OCI-LY1 (cell line): Measurements from ENCODE around the gene DND1.

Source experiments
- H2AFZ ChIP-seq: fragments of 200-600 bp; sonication (generic), shearing (Covaris generic); 2 replicates; pipeline ENCODE4 v1.6.0; 2014; ENCODE audit warnings: antibody characterized with exemption, mild to moderate bottlenecking, low read length
- H3F3A ChIP-seq: fragments of 200-600 bp; sonication (generic), shearing (Covaris generic); 2 replicates; pipeline ENCODE4 v1.6.0; 2014; ENCODE audit warnings: mild to moderate bottlenecking, antibody characterized with exemption, low read length, moderate library complexity; ENCODE audit not compliant: insufficient read depth
- H3K27ac ChIP-seq: fragments of 200-600 bp; sonication (generic); 2 replicates; pipeline ENCODE4 v1.5.1; 2014; ENCODE audit warnings: low read length, mixed run types, mild to moderate bottlenecking, low read depth; ENCODE audit not compliant: poor library complexity, severe bottlenecking
- H3K27me3 ChIP-seq: fragments of 200-600 bp; sonication (generic); 2 replicates; pipeline ENCODE4 v1.6.0; 2014; ENCODE audit warnings: antibody characterized with exemption, mild to moderate bottlenecking, low read length, moderate library complexity; ENCODE audit not compliant: insufficient read depth
- H3K36me3 ChIP-seq: fragments of 200-600 bp; sonication (generic); 2 replicates; pipeline ENCODE4 v1.6.1; 2014; ENCODE audit warnings: mild to moderate bottlenecking, antibody characterized with exemption, low read length, moderate library complexity, mixed read lengths; ENCODE audit not compliant: insufficient read depth
- H3K4me1 ChIP-seq: fragments of 200-600 bp; sonication (generic); 2 replicates; pipeline ENCODE4 v1.5.1; 2014; ENCODE audit warnings: mild to moderate bottlenecking, low read length, moderate library complexity; ENCODE audit not compliant: insufficient read depth, severe bottlenecking
- H3K4me2 ChIP-seq: fragments of 200-600 bp; sonication (generic), shearing (Covaris generic); 2 replicates; pipeline ENCODE4 v1.6.1; 2014; ENCODE audit warnings: low read length
- H3K4me3 ChIP-seq: fragments of 200-600 bp; sonication (generic); 2 replicates; pipeline ENCODE4 v1.5.1; 2014; ENCODE audit warnings: low read length, low read depth, mild to moderate bottlenecking, mixed read lengths; ENCODE audit not compliant: poor library complexity, severe bottlenecking
- H3K79me2 ChIP-seq: fragments of 200-600 bp; shearing (Covaris generic); 2 replicates; pipeline ENCODE4 v1.6.1; 2016; ENCODE audit warnings: mixed run types, low read length, mixed read lengths; ENCODE audit not compliant: insufficient read depth
- H3K9ac ChIP-seq: fragments of 200-600 bp; sonication (generic), shearing (Covaris generic); 2 replicates; pipeline ENCODE4 v1.6.1; 2014; ENCODE audit warnings: mild to moderate bottlenecking, low read length, mixed read lengths
- H3K9me2 ChIP-seq: fragments of 200-600 bp; sonication (generic), shearing (Covaris generic); 2 replicates; pipeline ENCODE4 v1.6.1; 2014; ENCODE audit warnings: low read depth, mild to moderate bottlenecking, low read length, mixed read lengths
- H3K9me3 ChIP-seq: fragments of 200-600 bp; shearing (Covaris generic); 2 replicates; pipeline ENCODE4 v1.6.1; 2014; ENCODE audit warnings: low read length, mixed read lengths
- H4K20me1 ChIP-seq: fragments of 200-600 bp; sonication (generic), shearing (Covaris generic); 2 replicates; pipeline ENCODE4 v1.6.0; 2016; ENCODE audit warnings: mild to moderate bottlenecking, low read length; ENCODE audit not compliant: insufficient read depth
- CTCF ChIP-seq: fragments of 200-600 bp; sonication (generic), shearing (Covaris generic); IDR thresholded peaks from 2 replicates; pipeline ENCODE4 v1.5.1; 2017; ENCODE audit warnings: mild to moderate bottlenecking, antibody characterized with exemption, low read length, moderate library complexity, mixed read lengths
- EZH2 ChIP-seq: fragments of 200-600 bp; sonication (generic), shearing (Covaris generic); IDR thresholded peaks from 2 replicates; pipeline ENCODE4 v1.8.0; 2017; ENCODE audit warnings: borderline replicate concordance, mixed run types, mild to moderate bottlenecking, antibody characterized with exemption, low read length, moderate library complexity, mixed read lengths

Gene DND1

GRCh38 chr5:140631036-140631417 lies 42.3 kb downstream of the DND1 start:
- Histone ChIP-seq H3K4me3 (no peak overlapping the region), H3K9me3 (peaks cover 8% of the 10 kb centered on the region), H3K9ac (no peak overlapping the region), H3K27ac (no peak overlapping the region), H2AFZ (no peak overlapping the region), H3K79me2 (no peaks in the 10 kb centered on the region), H3K4me1 (peaks cover 16% of the 10 kb centered on the region), H3K9me2 (no peaks in the 10 kb centered on the region), H3F3A (no peaks in the 10 kb centered on the region), H3K27me3 (peaks cover 6% of the 10 kb centered on the region; the same call in 1 of the 2 replicates), H3K4me2 (no peak overlapping the region), H3K36me3 (no peaks in the 10 kb centered on the region), H4K20me1 (no peaks in the 10 kb centered on the region)
- no peak for TF ChIP-seq CTCF
- TF ChIP-seq EZH2: no peak

GRCh38 chr5:140630292-140631035 lies 42.9 kb downstream of the DND1 start:
- no peaks in the 10 kb centered on the region for H4K20me1 ChIP-seq

GRCh38 chr5:140628711-140629110 lies 44.7 kb downstream of the DND1 start:
- Histone ChIP-seq H3K4me2 (no peak overlapping the region), H3K9ac (no peak overlapping the region)

More at GRCh38 chr5:140630292-140631035, 42.9 kb downstream of the DND1 start:
- no peak overlapping the region for H3K4me2 ChIP-seq
- H3K4me3 ChIP-seq: no peak overlapping the region
- H3K27me3 ChIP-seq: peaks cover 6% of the 10 kb centered on the region; the same call in 1 of the 2 replicates
- H2AFZ ChIP-seq: no peak overlapping the region
- H3K9ac ChIP-seq: no peak overlapping the region
- H3K9me2 ChIP-seq: no peaks in the 10 kb centered on the region
- H3K9me3 ChIP-seq: peaks cover 8% of the 10 kb centered on the region
- H3K36me3 ChIP-seq: no peaks in the 10 kb centered on the region
- H3K4me1 ChIP-seq: peaks cover 16% of the 10 kb centered on the region
- H3F3A ChIP-seq: no peaks in the 10 kb centered on the region
- H3K27ac ChIP-seq: no peak overlapping the region
- TF ChIP-seq CTCF (no peak), EZH2 (no peak)
- no peaks in the 10 kb centered on the region for H3K79me2 ChIP-seq

More at GRCh38 chr5:140628711-140629110, 44.7 kb downstream of the DND1 start:
- H2AFZ ChIP-seq: no peak overlapping the region
- H3K9me2 ChIP-seq: no peaks in the 10 kb centered on the region
- no peak overlapping the region for H3K4me3 ChIP-seq
- no peaks in the 10 kb centered on the region for H3K79me2 ChIP-seq
- H3F3A ChIP-seq: no peaks in the 10 kb centered on the region
- no peaks in the 10 kb centered on the region for H3K36me3 ChIP-seq
- peaks cover 6% of the 10 kb centered on the region; the same call in 1 of the 2 replicates for H3K27me3 ChIP-seq
- peaks cover 16% of the 10 kb centered on the region for H3K4me1 ChIP-seq
- peaks cover 8% of the 10 kb centered on the region for H3K9me3 ChIP-seq
- H3K27ac ChIP-seq: no peak overlapping the region
- no peak for TF ChIP-seq CTCF
- TF ChIP-seq EZH2: no peak
- H4K20me1 ChIP-seq: no peaks in the 10 kb centered on the region
